ENCODE data around the gene CLEC20A. TPM values are rescaled to one million over a fixed set of nuclear protein-coding genes. Genes with fewer than 3 reads are reported as not detected.

CLEC20A gene
- polyA plus RNA-seq, 1 donor (not counting 4 experiments of a cell fraction or from before 2014, with no cell fraction given): not detected

GRCh38 chr1:178520803-178521202 lies 24.0 kb upstream of the CLEC20A start:
- DNase-seq (ENCODE audit: low read depth, low spot score): no peak
- dilution Hi-C loops (cut with MboI; ENCODE audit: extremely low pct_ligation_motif_present, low sequenced_read_pairs): no loop called here
- H2AFZ ChIP-seq (ENCODE audit: control insufficient read depth, low read length): no peak overlapping the region
- no peaks in the 10 kb centered on the region for H3K27me3 ChIP-seq (ENCODE audit: control insufficient read depth, extremely low read depth, insufficient read depth, low read length)
- no peaks in the 10 kb centered on the region for H3K9me1 ChIP-seq (ENCODE audit: control insufficient read depth, extremely low read depth, insufficient read depth, low read length)
- TF ChIP-seq, protein P1, sequence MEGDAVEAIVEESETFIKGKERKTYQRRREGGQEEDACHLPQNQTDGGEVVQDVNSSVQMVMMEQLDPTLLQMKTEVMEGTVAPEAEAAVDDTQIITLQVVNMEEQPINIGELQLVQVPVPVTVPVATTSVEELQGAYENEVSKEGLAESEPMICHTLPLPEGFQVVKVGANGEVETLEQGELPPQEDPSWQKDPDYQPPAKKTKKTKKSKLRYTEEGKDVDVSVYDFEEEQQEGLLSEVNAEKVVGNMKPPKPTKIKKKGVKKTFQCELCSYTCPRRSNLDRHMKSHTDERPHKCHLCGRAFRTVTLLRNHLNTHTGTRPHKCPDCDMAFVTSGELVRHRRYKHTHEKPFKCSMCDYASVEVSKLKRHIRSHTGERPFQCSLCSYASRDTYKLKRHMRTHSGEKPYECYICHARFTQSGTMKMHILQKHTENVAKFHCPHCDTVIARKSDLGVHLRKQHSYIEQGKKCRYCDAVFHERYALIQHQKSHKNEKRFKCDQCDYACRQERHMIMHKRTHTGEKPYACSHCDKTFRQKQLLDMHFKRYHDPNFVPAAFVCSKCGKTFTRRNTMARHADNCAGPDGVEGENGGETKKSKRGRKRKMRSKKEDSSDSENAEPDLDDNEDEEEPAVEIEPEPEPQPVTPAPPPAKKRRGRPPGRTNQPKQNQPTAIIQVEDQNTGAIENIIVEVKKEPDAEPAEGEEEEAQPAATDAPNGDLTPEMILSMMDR (optimal IDR thresholded peaks at IDR 0.05 in 1 of 3, IDR thresholded peaks at IDR 0.05 in 1 of 3, conservative IDR thresholded peaks at IDR 0.05 in 1 of 3; ENCODE audit: extremely low read depth in 1 of 3, insufficient read depth in 2 of 3, low read length in 3 of 3): no peak
- TF ChIP-seq EZH2 (IDR thresholded peaks at IDR 0.05; ENCODE audit: low read length): no peak
- H4K20me1 ChIP-seq (ENCODE audit: control insufficient read depth, extremely low read depth, insufficient read depth, low read length): no peaks in the 10 kb centered on the region
- H3K4me2 ChIP-seq (ENCODE audit: control insufficient read depth, extremely low read depth, insufficient read depth, low read depth, low read length): no peak overlapping the region
- no peaks in the 10 kb centered on the region for H3K79me2 ChIP-seq (ENCODE audit: control insufficient read depth, insufficient read depth, low read length)
- no peak overlapping the region for H3K27ac ChIP-seq (ENCODE audit: control insufficient read depth, insufficient read depth, low read length)
- peaks cover 4% of the 10 kb centered on the region for H3K4me1 ChIP-seq (ENCODE audit: control insufficient read depth, extremely low read depth, insufficient read depth, low read length)
- H3K9me3 ChIP-seq (ENCODE audit: control insufficient read depth, low read depth, low read length): no peaks in the 10 kb centered on the region
- no peak overlapping the region for H3K4me3 ChIP-seq (ENCODE audit: control insufficient read depth in 2 of 3, extremely low read depth in 1 of 3, insufficient read depth in 2 of 3, low read depth in 1 of 3, low read length in 3 of 3)
- no peak for FAIRE-seq
- no peaks in the 10 kb centered on the region for H3K36me3 ChIP-seq (ENCODE audit: control insufficient read depth in 2 of 2, extremely low read depth in 1 of 2, insufficient read depth in 2 of 2, low read length in 2 of 2)
- no peak overlapping the region for H3K9ac ChIP-seq (ENCODE audit: control insufficient read depth, extremely low read depth, insufficient read depth, low read length)

DNA sequence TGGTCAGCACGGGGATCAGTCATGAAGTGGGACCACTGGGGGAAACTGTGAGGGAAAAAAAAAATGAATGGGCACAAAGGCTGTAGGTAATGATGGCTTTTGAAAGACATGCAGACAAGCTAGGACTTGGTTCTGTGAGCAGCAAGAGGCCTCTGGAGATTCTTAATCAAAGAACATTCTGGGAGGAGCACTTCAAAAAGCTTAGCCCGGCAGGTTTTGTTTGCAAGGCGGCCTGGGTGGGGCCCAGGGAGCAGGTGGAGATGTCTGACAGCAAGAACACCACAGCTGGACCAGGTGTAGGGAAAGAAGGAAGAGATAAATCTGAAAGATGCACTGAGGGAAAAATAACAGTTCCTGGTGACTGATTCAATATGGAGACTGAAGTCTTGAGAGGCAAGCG lies 22.1 kb upstream of the CLEC20A start:
- Histone ChIP-seq H2AFZ (ENCODE audit: control insufficient read depth, low read length) (no peak overlapping the region), H3K36me3 (ENCODE audit: control insufficient read depth in 2 of 2, extremely low read depth in 1 of 2, insufficient read depth in 2 of 2, low read length in 2 of 2) (no peaks in the 10 kb centered on the region), H3K4me1 (ENCODE audit: control insufficient read depth, extremely low read depth, insufficient read depth, low read length) (peaks cover 4% of the 10 kb centered on the region), H3K27ac (ENCODE audit: control insufficient read depth, insufficient read depth, low read length) (no peak overlapping the region), H3K9me3 (ENCODE audit: control insufficient read depth, low read depth, low read length) (no peaks in the 10 kb centered on the region), H4K20me1 (ENCODE audit: control insufficient read depth, extremely low read depth, insufficient read depth, low read length) (no peaks in the 10 kb centered on the region), H3K27me3 (ENCODE audit: control insufficient read depth, extremely low read depth, insufficient read depth, low read length) (no peaks in the 10 kb centered on the region), H3K4me2 (ENCODE audit: control insufficient read depth, extremely low read depth, insufficient read depth, low read depth, low read length) (no peak overlapping the region), H3K4me3 (ENCODE audit: control insufficient read depth in 2 of 3, extremely low read depth in 1 of 3, insufficient read depth in 2 of 3, low read depth in 1 of 3, low read length in 3 of 3) (no peak overlapping the region), H3K9me1 (ENCODE audit: control insufficient read depth, extremely low read depth, insufficient read depth, low read length) (no peaks in the 10 kb centered on the region), H3K79me2 (ENCODE audit: control insufficient read depth, insufficient read depth, low read length) (no peaks in the 10 kb centered on the region), H3K9ac (ENCODE audit: control insufficient read depth, extremely low read depth, insufficient read depth, low read length) (no peak overlapping the region)
- TF ChIP-seq, protein P1 (optimal IDR thresholded peaks at IDR 0.05 in 1 of 3, IDR thresholded peaks at IDR 0.05 in 1 of 3, conservative IDR thresholded peaks at IDR 0.05 in 1 of 3; ENCODE audit: extremely low read depth in 1 of 3, insufficient read depth in 2 of 3, low read length in 3 of 3): no peak
- TF ChIP-seq EZH2 (IDR thresholded peaks at IDR 0.05; ENCODE audit: low read length): no peak
- DNase-seq (ENCODE audit: low read depth, low spot score): no peak
- no peak for FAIRE-seq
- dilution Hi-C loops (cut with MboI; ENCODE audit: extremely low pct_ligation_motif_present, low sequenced_read_pairs): no loop called here

Data from keratinocyte (primary cell).